ENCODE results near the gene SCRN2. TPM values are rescaled to one million over a fixed set of nuclear protein-coding genes. Genes with fewer than 3 reads are reported as not detected.

SCRN2 gene
- total RNA-seq, 2 experiments from 2014 or later, result 21.0 to 23.8 TPM

GRCh38 chr17:47856830-47857229 is 15.8 kb upstream of the SCRN2 start:
- CTCF ChIA-PET, result interaction anchor here (1.3 to 4.1 kb wide), 2 partner anchors 10 to 33 kb away, joined by 6 to 24 read pairs; no protein-coding TSS in a partner anchor
- TF ChIP-seq, protein P1, sequence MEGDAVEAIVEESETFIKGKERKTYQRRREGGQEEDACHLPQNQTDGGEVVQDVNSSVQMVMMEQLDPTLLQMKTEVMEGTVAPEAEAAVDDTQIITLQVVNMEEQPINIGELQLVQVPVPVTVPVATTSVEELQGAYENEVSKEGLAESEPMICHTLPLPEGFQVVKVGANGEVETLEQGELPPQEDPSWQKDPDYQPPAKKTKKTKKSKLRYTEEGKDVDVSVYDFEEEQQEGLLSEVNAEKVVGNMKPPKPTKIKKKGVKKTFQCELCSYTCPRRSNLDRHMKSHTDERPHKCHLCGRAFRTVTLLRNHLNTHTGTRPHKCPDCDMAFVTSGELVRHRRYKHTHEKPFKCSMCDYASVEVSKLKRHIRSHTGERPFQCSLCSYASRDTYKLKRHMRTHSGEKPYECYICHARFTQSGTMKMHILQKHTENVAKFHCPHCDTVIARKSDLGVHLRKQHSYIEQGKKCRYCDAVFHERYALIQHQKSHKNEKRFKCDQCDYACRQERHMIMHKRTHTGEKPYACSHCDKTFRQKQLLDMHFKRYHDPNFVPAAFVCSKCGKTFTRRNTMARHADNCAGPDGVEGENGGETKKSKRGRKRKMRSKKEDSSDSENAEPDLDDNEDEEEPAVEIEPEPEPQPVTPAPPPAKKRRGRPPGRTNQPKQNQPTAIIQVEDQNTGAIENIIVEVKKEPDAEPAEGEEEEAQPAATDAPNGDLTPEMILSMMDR (IDR thresholded peaks at IDR 0.05), result no peak
- Mint-ChIP-seq H3K27ac (no peak overlapping the region), H3K36me3 (ENCODE audit: low read depth) (no peaks in the 10 kb centered on the region), H3K4me1 (ENCODE audit: low read depth) (peaks cover 11% of the 10 kb centered on the region), H3K9me3 (no peaks in the 10 kb centered on the region), H3K4me3 (no peak overlapping the region), H3K27me3 (peaks cover 51% of the 10 kb centered on the region)
- intact Hi-C loops (cut with micrococcal nuclease), result no loop called here
- no peak for ATAC-seq
- no peak for DNase-seq
- POLR2A ChIA-PET, result no interaction called here

GRCh38 chr17:47855737-47856136 is 14.7 kb upstream of the SCRN2 start:
- Mint-ChIP-seq H3K4me1 (ENCODE audit: low read depth) (peaks cover 13% of the 10 kb centered on the region), H3K27ac (no peak overlapping the region), H3K9me3 (no peaks in the 10 kb centered on the region), H3K36me3 (ENCODE audit: low read depth) (no peaks in the 10 kb centered on the region), H3K27me3 (peaks cover 53% of the 10 kb centered on the region), H3K4me3 (no peak overlapping the region)
- ChIA-PET POLR2A (no interaction called here), CTCF (interaction anchor here (0.9 to 4.1 kb wide), 5 partner anchors 9 to 86 kb away, joined by 3 to 24 read pairs (median 3); partner anchors contain the start of genes LRRC46, MRPL10 and PNPO)
- TF ChIP-seq, protein P1 (IDR thresholded peaks at IDR 0.05), result no peak
- no peak for ATAC-seq
- DNase-seq, result no peak
- intact Hi-C loops (cut with micrococcal nuclease), result no loop called here

GRCh38 chr17:47853616-47854015 is 12.5 kb upstream of the SCRN2 start:
- TF ChIP-seq, protein P1 (IDR thresholded peaks at IDR 0.05), result no peak
- no peak for DNase-seq
- CTCF ChIA-PET, result interaction anchor here (6.1 to 20.8 kb wide), 2 partner anchors 12 to 33 kb away, joined by 39 to 586 read pairs; partner anchors contain the start of genes SCRN2 and SP2
- peaks cover 16% of the 10 kb centered on the region for H3K4me1 Mint-ChIP-seq (ENCODE audit: low read depth)
- no peak overlapping the region for H3K27ac Mint-ChIP-seq
- H3K36me3 Mint-ChIP-seq (ENCODE audit: low read depth), result no peaks in the 10 kb centered on the region
- ATAC-seq, result no peak
- peaks cover 64% of the 10 kb centered on the region for H3K27me3 Mint-ChIP-seq
- intact Hi-C loops (cut with micrococcal nuclease), result no loop called here
- H3K4me3 Mint-ChIP-seq, result no peak overlapping the region
- POLR2A ChIA-PET, result no interaction called here
- H3K9me3 Mint-ChIP-seq, result no peaks in the 10 kb centered on the region

- ChIA-PET CTCF (interaction anchor here (6.1 to 20.8 kb wide), 2 partner anchors 11 to 35 kb away, joined by 39 to 586 read pairs; partner anchors contain the start of genes SCRN2 and SP2), POLR2A (interaction anchor here (0.8 to 3.1 kb wide), 5 partner anchors 12 to 203 kb away, joined by 3 to 15 read pairs (median 3); partner anchors contain the start of genes KPNB1 and SCRN2)
- DNase-seq (peak; percentile 43), ATAC-seq (no peak)
- Mint-ChIP-seq H3K36me3 (ENCODE audit: low read depth) (no peaks in the 10 kb centered on the region), H3K4me1 (ENCODE audit: low read depth) (peaks cover 16% of the 10 kb centered on the region), H3K9me3 (no peaks in the 10 kb centered on the region), H3K27me3 (peaks cover 65% of the 10 kb centered on the region), H3K27ac (no peak overlapping the region), H3K4me3 (peak overlapping the region; percentile 11)
- intact Hi-C loops (cut with micrococcal nuclease), result no loop called here
- TF ChIP-seq, protein P1 (IDR thresholded peaks at IDR 0.05), result no peak
These were observed 11.3 kb upstream of the SCRN2 start for GRCh38 chr17:47852113-47852949.

GRCh38 chr17:47851764-47852112 is 10.7 kb upstream of the SCRN2 start:
- POLR2A ChIA-PET, result interaction anchor here (1.0 to 3.1 kb wide), 4 partner anchors 11 to 43 kb away, joined by 3 to 15 read pairs (median 4); partner anchors contain the start of gene SCRN2
- Mint-ChIP-seq H3K9me3 (no peaks in the 10 kb centered on the region), H3K4me1 (ENCODE audit: low read depth) (peaks cover 16% of the 10 kb centered on the region), H3K27me3 (peaks cover 70% of the 10 kb centered on the region), H3K27ac (no peak overlapping the region), H3K4me3 (peak overlapping the region; percentile 11), H3K36me3 (ENCODE audit: low read depth) (no peaks in the 10 kb centered on the region)
- DNase-seq (no peak), ATAC-seq (no peak)
- intact Hi-C loops (cut with micrococcal nuclease), result no loop called here
- TF ChIP-seq, protein P1 (IDR thresholded peaks at IDR 0.05), result no peak
- CTCF ChIA-PET, result interaction anchor here (6.1 to 20.8 kb wide), 2 partner anchors 10 to 35 kb away, joined by 39 to 586 read pairs; partner anchors contain the start of genes SCRN2 and SP2

All from activated CD8-positive, alpha-beta T cell treated with anti-CD3 and anti-CD28 coated beads for 36 hours (primary cell).